Suprapubic skin (tissue), 4 donors: ENCODE data around the gene USP6NL.

Source experiments
- EP300 ChIP-seq: sonication (generic); formaldehyde crosslinking; IDR thresholded peaks from one replicate; pipeline ENCODE4 v1.6.1; 2017; ENCODE audit warnings: antibody characterized with exemption
- POLR2A ChIP-seq, 2 donors: fragments of 450-650 bp; IDR thresholded peaks; one replicate each; pipeline ENCODE4 v1.6.1; 2017; ENCODE audit warnings: antibody characterized with exemption in 2 of 2, mild to moderate bottlenecking in 2 of 2, moderate library complexity in 2 of 2
- POLR2AphosphoS5 ChIP-seq, 3 donors: sonication (generic); formaldehyde crosslinking; IDR thresholded peaks; one replicate each; pipeline ENCODE4 v1.6.1; 2017; ENCODE audit warnings: antibody characterized with exemption in 3 of 3
- TF ChIP-seq, protein P1 (sequence below), 2 donors: fragments of 200-600 bp in 1 of 2; fragments of 450-650 bp in 1 of 2; sonication (generic) in 1 of 2; IDR thresholded peaks; one replicate each; pipeline ENCODE4 v1.5.1; 2016 to 2019; ENCODE audit warnings: antibody characterized with exemption in 2 of 2, mild to moderate bottlenecking in 1 of 2, moderate library complexity in 1 of 2

- TF ChIP-seq, protein P1, sequence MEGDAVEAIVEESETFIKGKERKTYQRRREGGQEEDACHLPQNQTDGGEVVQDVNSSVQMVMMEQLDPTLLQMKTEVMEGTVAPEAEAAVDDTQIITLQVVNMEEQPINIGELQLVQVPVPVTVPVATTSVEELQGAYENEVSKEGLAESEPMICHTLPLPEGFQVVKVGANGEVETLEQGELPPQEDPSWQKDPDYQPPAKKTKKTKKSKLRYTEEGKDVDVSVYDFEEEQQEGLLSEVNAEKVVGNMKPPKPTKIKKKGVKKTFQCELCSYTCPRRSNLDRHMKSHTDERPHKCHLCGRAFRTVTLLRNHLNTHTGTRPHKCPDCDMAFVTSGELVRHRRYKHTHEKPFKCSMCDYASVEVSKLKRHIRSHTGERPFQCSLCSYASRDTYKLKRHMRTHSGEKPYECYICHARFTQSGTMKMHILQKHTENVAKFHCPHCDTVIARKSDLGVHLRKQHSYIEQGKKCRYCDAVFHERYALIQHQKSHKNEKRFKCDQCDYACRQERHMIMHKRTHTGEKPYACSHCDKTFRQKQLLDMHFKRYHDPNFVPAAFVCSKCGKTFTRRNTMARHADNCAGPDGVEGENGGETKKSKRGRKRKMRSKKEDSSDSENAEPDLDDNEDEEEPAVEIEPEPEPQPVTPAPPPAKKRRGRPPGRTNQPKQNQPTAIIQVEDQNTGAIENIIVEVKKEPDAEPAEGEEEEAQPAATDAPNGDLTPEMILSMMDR (IDR thresholded peaks at IDR 0.05): no peak
- TF ChIP-seq POLR2AphosphoS5 (IDR thresholded peaks at IDR 0.05) (no peak), POLR2A (IDR thresholded peaks at IDR 0.05) (no peak), EP300 (no peak)
These were observed 83.7 kb downstream of the USP6NL start for GRCh38 chr10:11527691-11528255.
